BJ (cell line): ENCODE results near the gene KRTCAP2. TPM values are rescaled to one million over a fixed set of nuclear protein-coding genes. Genes with fewer than 3 reads are reported as not detected.

Experiments used
- CTCF ChIA-PET: fragments of 350-600 bp; formaldehyde crosslinking; extraction: SDS; loops from one replicate; lab custom pipeline; 2021; ENCODE audit warnings: antibody characterized with exemption, inconsistent platforms; lab: Yijun Ruan, JAX
- POLR2A ChIA-PET: fragments of 300-600 bp; sonication (Branson Sonifier 250); formaldehyde crosslinking; extraction: SDS; loops from one replicate; lab custom pipeline; 2021; ENCODE audit warnings: antibody characterized with exemption; lab: Charles Lee
- DNase-seq: peaks from one replicate; pipeline ENCODE4 v3.0.0-alpha.2; 2011; ENCODE audit warnings: low read depth
- H3K27me3 ChIP-seq: 2 replicates; pipeline ENCODE4 v1.6.0; 2011; ENCODE audit warnings: low read length; ENCODE audit not compliant: control insufficient read depth, insufficient read depth
- H3K36me3 ChIP-seq: 2 replicates; pipeline ENCODE4 v1.5.1; 2011; ENCODE audit warnings: low read length; ENCODE audit not compliant: control insufficient read depth, insufficient read depth
- H3K4me3 ChIP-seq: 2 replicates; pipeline ENCODE4 v1.5.1; 2011; ENCODE audit warnings: low read depth, mild to moderate bottlenecking, control low read depth, low read length
- CTCF ChIP-seq: IDR thresholded peaks from 2 replicates; pipeline ENCODE4 v1.5.1; 2011; ENCODE audit warnings: low read depth, mild to moderate bottlenecking, control low read depth, inconsistent platforms, low read length, moderate library complexity; ENCODE audit not compliant: insufficient read depth
- polyA plus RNA-seq: library from polyadenylated mRNA; depleted of rRNA; stranded (reverse); fragments of >200 nt; gene quantifications from 2 replicates; pipeline ENCODE4 v1.2.3, GENCODE V29; 2011; rRNA removed
- small RNA-seq: library from RNA; depleted of rRNA; stranded (forward); fragments of <200 nt; gene quantifications from one replicate; pipeline ENCODE3, GENCODE V24; 2012; ENCODE audit warnings: low replicate concordance, low read depth; ENCODE audit not compliant: insufficient read length

KRTCAP2 gene
- polyA plus RNA-seq, 1 experiment, result 225 TPM

GRCh38 chr1:155123801-155124200 lies 49.3 kb downstream of the KRTCAP2 start:
- DNase-seq, result no peak
- CTCF ChIA-PET, result interaction anchor here (0.6 to 2.4 kb wide), 2 partner anchors 27 to 49 kb away, joined by 3 to 6 read pairs; partner anchors contain the start of gene KRTCAP2
- H3K36me3 ChIP-seq, result no peaks in the 10 kb centered on the region
- H3K4me3 ChIP-seq, result no peak overlapping the region
- POLR2A ChIA-PET, result no interaction called here
- peaks cover 51% of the 10 kb centered on the region for H3K27me3 ChIP-seq
- TF ChIP-seq CTCF, result no peak

- no peaks in the 10 kb centered on the region for H3K36me3 ChIP-seq
- no peak for DNase-seq
- no peak overlapping the region for H3K4me3 ChIP-seq
- peaks cover 44% of the 10 kb centered on the region for H3K27me3 ChIP-seq
- CTCF ChIA-PET, result interaction anchor here (2.4 to 3.5 kb wide), 2 partner anchors 30 to 51 kb away, joined by 6 to 15 read pairs; partner anchors contain the start of gene KRTCAP2
- POLR2A ChIA-PET, result no interaction called here
- no peak for TF ChIP-seq CTCF
These were observed 50.8 kb downstream of the KRTCAP2 start for GRCh38 chr1:155122308-155122707.

GRCh38 chr1:155121249-155121648 lies 51.9 kb downstream of the KRTCAP2 start:
- Histone ChIP-seq H3K36me3 (no peaks in the 10 kb centered on the region), H3K4me3 (no peak overlapping the region), H3K27me3 (peaks cover 36% of the 10 kb centered on the region)
- no peak for DNase-seq
- ChIA-PET CTCF (interaction anchor here (1.2 to 3.5 kb wide), 2 partner anchors 29 to 48 kb away, joined by 6 to 15 read pairs; no protein-coding TSS in a partner anchor), POLR2A (no interaction called here)
- no peak for TF ChIP-seq CTCF

- POLR2A ChIA-PET, result no interaction called here
These were observed 52.9 kb downstream of the KRTCAP2 start for GRCh38 chr1:155120253-155120652.

More at GRCh38 chr1:155120253-155120652, 52.9 kb downstream of the KRTCAP2 start:
- CTCF ChIA-PET, result interaction anchor here (0.5 to 3.5 kb wide), 6 partner anchors 26 to 369 kb away, joined by 3 to 15 read pairs (median 4); no protein-coding TSS in a partner anchor
- Histone ChIP-seq H3K27me3 (peaks cover 30% of the 10 kb centered on the region), H3K36me3 (no peaks in the 10 kb centered on the region), H3K4me3 (no peak overlapping the region)
- DNase-seq, result no peak
- TF ChIP-seq CTCF, result no peak

Small RNA genes lying within 50 kb of the gene (small RNA-seq; reads per million reads assigned to genes)
- gene HMGN2P18 (not detected), gene RF00019 (not detected)

Other genes starting within 250 kb of the KRTCAP2 start
- 29.0 and 38.4 TPM in 2 replicates for gene PMVK, start 236.6 kb downstream of the KRTCAP2 start, polyA plus RNA-seq
- 65.6 and 83.1 TPM in 2 replicates for gene PBXIP1, start 217.2 kb downstream of the KRTCAP2 start, polyA plus RNA-seq
- gene PYGO2, start 211.5 kb downstream of the KRTCAP2 start, polyA plus RNA-seq, result 18.0 and 21.0 TPM in 2 replicates
- gene SHC1, start 202.6 kb downstream of the KRTCAP2 start, polyA plus RNA-seq, result 455 and 653 TPM in 2 replicates
- gene CKS1B, start 198.6 kb downstream of the KRTCAP2 start, polyA plus RNA-seq, result 111 and 160 TPM in 2 replicates
- 26.5 and 40.5 TPM in 2 replicates for gene FLAD1, start 190.0 kb downstream of the KRTCAP2 start, polyA plus RNA-seq
- not detected in 2 replicates for gene LENEP, start 179.7 kb downstream of the KRTCAP2 start, polyA plus RNA-seq
- gene ZBTB7B, start 170.5 kb downstream of the KRTCAP2 start, polyA plus RNA-seq, result 18.1 and 29.4 TPM in 2 replicates
- 0.17 and 0.38 TPM in 2 replicates for gene DCST2, start 139.5 kb downstream of the KRTCAP2 start, polyA plus RNA-seq
- not detected in 2 replicates for gene DCST1, start 139.5 kb downstream of the KRTCAP2 start, polyA plus RNA-seq
- 55.1 and 88.8 TPM in 2 replicates for gene ADAM15, start 122.0 kb downstream of the KRTCAP2 start, polyA plus RNA-seq
- gene EFNA4, start 109.6 kb downstream of the KRTCAP2 start, polyA plus RNA-seq, result 6.6 and 12.4 TPM in 2 replicates
- 1.4 and 1.8 TPM in 2 replicates for gene EFNA3, start 94.5 kb downstream of the KRTCAP2 start, polyA plus RNA-seq
- 1.1 and 1.6 TPM in 2 replicates for gene EFNA1, start 45.4 kb downstream of the KRTCAP2 start, polyA plus RNA-seq
- 39.5 and 47.4 TPM in 2 replicates for gene SLC50A1, start 37.5 kb downstream of the KRTCAP2 start, polyA plus RNA-seq
- 28.0 and 34.1 TPM in 2 replicates for gene DPM3, start 32.8 kb downstream of the KRTCAP2 start, polyA plus RNA-seq
- 3.5 and 5.4 TPM in 2 replicates for gene TRIM46, start 545 bp upstream of the KRTCAP2 start, polyA plus RNA-seq
- 48.0 and 61.4 TPM in 2 replicates for gene THBS3, start 34.6 kb upstream of the KRTCAP2 start, polyA plus RNA-seq
- 56.5 and 72.7 TPM in 2 replicates for gene MTX1, start 35.4 kb upstream of the KRTCAP2 start, polyA plus RNA-seq
- gene ENTREP3, start 82.2 kb upstream of the KRTCAP2 start, polyA plus RNA-seq, result 10.3 and 15.7 TPM in 2 replicates
- 147 and 193 TPM in 2 replicates for gene SCAMP3, start 89.1 kb upstream of the KRTCAP2 start, polyA plus RNA-seq
- 46.1 and 57.4 TPM in 2 replicates for gene CLK2, start 100.2 kb upstream of the KRTCAP2 start, polyA plus RNA-seq
- 1.8 and 4.0 TPM in 2 replicates for gene HCN3, start 104.2 kb upstream of the KRTCAP2 start, polyA plus RNA-seq
- 0.02 TPM in 2 replicates for gene PKLR, start 128.1 kb upstream of the KRTCAP2 start, polyA plus RNA-seq
- 126 and 131 TPM in 2 replicates for gene FDPS, start 135.6 kb upstream of the KRTCAP2 start, polyA plus RNA-seq
- gene RUSC1, start 147.6 kb upstream of the KRTCAP2 start, polyA plus RNA-seq, result 23.2 and 34.1 TPM in 2 replicates